ENCODE data around the gene C1QB.

C1QB gene

DNA sequence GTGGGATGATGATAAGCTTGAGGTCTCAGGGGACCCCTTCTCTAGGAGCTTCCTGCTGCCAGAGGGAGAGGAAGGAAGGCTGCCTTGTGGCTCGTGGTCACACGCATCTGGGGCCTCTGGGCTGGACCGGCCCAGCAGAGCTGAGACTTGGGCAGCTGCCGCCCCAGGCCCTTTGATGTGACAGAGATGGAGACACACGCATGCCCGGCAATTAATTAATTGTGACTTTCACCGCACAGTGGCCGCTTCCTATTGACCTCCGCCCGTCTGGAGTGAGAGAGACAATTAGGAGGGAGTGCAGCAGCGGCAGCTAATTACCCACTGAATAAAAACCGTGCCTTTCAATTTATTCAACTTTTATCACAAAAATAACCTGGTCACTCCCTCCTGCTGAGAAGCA is 33.2 kb upstream of the C1QB start:
- TF ChIP-seq ZFP3 (CRISPR knock-in tag; IDR thresholded peaks at IDR 0.05) (no peak), ZFP30 (CRISPR knock-in tag; IDR thresholded peaks at IDR 0.05) (no peak), TOX (CRISPR knock-in tag; IDR thresholded peaks at IDR 0.05; ENCODE audit: borderline replicate concordance) (no peak), OSR1 (CRISPR knock-in tag; IDR thresholded peaks at IDR 0.05) (no peak), TCF4 (CRISPR knock-in tag; IDR thresholded peaks at IDR 0.05; ENCODE audit: borderline replicate concordance) (no peak)
- TF ChIP-seq, protein P1, sequence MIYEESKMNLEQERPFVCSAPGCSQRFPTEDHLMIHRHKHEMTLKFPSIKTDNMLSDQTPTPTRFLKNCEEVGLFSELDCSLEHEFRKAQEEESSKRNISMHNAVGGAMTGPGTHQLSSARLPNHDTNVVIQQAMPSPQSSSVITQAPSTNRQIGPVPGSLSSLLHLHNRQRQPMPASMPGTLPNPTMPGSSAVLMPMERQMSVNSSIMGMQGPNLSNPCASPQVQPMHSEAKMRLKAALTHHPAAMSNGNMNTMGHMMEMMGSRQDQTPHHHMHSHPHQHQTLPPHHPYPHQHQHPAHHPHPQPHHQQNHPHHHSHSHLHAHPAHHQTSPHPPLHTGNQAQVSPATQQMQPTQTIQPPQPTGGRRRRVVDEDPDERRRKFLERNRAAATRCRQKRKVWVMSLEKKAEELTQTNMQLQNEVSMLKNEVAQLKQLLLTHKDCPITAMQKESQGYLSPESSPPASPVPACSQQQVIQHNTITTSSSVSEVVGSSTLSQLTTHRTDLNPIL (CRISPR knock-in tag; IDR thresholded peaks at IDR 0.05; ENCODE audit: low read depth), result no peak
- TF ChIP-seq, protein P2, sequence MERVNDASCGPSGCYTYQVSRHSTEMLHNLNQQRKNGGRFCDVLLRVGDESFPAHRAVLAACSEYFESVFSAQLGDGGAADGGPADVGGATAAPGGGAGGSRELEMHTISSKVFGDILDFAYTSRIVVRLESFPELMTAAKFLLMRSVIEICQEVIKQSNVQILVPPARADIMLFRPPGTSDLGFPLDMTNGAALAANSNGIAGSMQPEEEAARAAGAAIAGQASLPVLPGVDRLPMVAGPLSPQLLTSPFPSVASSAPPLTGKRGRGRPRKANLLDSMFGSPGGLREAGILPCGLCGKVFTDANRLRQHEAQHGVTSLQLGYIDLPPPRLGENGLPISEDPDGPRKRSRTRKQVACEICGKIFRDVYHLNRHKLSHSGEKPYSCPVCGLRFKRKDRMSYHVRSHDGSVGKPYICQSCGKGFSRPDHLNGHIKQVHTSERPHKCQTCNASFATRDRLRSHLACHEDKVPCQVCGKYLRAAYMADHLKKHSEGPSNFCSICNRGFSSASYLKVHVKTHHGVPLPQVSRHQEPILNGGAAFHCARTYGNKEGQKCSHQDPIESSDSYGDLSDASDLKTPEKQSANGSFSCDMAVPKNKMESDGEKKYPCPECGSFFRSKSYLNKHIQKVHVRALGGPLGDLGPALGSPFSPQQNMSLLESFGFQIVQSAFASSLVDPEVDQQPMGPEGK (CRISPR knock-in tag; IDR thresholded peaks at IDR 0.05; ENCODE audit: borderline replicate concordance), result no peak
- no peak for ATAC-seq

DNA sequence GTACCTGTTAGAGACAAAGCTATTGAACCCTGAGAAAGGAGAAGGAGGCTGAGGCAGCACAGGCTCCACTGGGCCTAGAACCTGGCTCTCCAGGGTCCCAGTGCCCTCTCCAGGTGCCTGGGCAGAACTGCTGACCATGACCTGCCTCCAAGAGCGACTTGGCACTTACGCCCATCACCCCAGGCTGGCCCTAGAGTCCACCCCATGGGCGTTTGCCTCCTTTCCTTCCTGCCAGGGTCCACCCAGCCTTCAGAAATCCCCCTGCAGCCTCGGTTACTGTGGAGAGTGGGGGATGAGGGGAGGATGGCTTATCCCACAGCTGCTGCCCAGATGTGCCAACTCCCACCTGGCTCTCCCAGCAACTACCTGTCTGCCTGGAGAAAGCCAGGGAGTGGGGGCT is 31.3 kb upstream of the C1QB start:
- TF ChIP-seq TCF4 (CRISPR knock-in tag; IDR thresholded peaks at IDR 0.05; ENCODE audit: borderline replicate concordance), result no peak
- TF ChIP-seq GLIS3 (CRISPR knock-in tag; IDR thresholded peaks at IDR 0.05), result no peak
- no peak for TF ChIP-seq ARNTL (CRISPR knock-in tag; IDR thresholded peaks at IDR 0.05; ENCODE audit: borderline replicate concordance, low read depth)
- no peak for TF ChIP-seq OSR1 (CRISPR knock-in tag; IDR thresholded peaks at IDR 0.05)
- no peak for TF ChIP-seq BACH2 (CRISPR knock-in tag; IDR thresholded peaks at IDR 0.05; ENCODE audit: borderline replicate concordance)
- TF ChIP-seq, protein P3, sequence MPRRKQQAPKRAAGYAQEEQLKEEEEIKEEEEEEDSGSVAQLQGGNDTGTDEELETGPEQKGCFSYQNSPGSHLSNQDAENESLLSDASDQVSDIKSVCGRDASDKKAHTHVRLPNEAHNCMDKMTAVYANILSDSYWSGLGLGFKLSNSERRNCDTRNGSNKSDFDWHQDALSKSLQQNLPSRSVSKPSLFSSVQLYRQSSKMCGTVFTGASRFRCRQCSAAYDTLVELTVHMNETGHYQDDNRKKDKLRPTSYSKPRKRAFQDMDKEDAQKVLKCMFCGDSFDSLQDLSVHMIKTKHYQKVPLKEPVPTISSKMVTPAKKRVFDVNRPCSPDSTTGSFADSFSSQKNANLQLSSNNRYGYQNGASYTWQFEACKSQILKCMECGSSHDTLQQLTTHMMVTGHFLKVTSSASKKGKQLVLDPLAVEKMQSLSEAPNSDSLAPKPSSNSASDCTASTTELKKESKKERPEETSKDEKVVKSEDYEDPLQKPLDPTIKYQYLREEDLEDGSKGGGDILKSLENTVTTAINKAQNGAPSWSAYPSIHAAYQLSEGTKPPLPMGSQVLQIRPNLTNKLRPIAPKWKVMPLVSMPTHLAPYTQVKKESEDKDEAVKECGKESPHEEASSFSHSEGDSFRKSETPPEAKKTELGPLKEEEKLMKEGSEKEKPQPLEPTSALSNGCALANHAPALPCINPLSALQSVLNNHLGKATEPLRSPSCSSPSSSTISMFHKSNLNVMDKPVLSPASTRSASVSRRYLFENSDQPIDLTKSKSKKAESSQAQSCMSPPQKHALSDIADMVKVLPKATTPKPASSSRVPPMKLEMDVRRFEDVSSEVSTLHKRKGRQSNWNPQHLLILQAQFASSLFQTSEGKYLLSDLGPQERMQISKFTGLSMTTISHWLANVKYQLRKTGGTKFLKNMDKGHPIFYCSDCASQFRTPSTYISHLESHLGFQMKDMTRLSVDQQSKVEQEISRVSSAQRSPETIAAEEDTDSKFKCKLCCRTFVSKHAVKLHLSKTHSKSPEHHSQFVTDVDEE (CRISPR knock-in tag; IDR thresholded peaks at IDR 0.05), result no peak
- TF ChIP-seq ZNF565 (CRISPR knock-in tag; conservative IDR thresholded peaks at IDR 0.05; ENCODE audit: low read depth), result no peak
- no peak for TF ChIP-seq ZNF70 (CRISPR knock-in tag; IDR thresholded peaks at IDR 0.05)
- TF ChIP-seq, protein P1 (CRISPR knock-in tag; IDR thresholded peaks at IDR 0.05; ENCODE audit: low read depth), result no peak
- TF ChIP-seq ZNF8 (CRISPR knock-in tag; IDR thresholded peaks at IDR 0.05), result no peak
- TF ChIP-seq, protein P4, sequence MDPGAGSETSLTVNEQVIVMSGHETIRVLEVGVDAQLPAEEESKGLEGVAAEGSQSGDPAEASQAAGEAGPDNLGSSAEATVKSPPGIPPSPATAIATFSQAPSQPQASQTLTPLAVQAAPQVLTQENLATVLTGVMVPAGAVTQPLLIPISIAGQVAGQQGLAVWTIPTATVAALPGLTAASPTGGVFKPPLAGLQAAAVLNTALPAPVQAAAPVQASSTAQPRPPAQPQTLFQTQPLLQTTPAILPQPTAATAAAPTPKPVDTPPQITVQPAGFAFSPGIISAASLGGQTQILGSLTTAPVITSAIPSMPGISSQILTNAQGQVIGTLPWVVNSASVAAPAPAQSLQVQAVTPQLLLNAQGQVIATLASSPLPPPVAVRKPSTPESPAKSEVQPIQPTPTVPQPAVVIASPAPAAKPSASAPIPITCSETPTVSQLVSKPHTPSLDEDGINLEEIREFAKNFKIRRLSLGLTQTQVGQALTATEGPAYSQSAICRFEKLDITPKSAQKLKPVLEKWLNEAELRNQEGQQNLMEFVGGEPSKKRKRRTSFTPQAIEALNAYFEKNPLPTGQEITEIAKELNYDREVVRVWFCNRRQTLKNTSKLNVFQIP (CRISPR knock-in tag; IDR thresholded peaks at IDR 0.05; ENCODE audit: borderline replicate concordance, low read depth), result no peak
- no peak for TF ChIP-seq ISL1 (CRISPR knock-in tag; IDR thresholded peaks at IDR 0.05)
- TF ChIP-seq ZFP3 (CRISPR knock-in tag; IDR thresholded peaks at IDR 0.05), result no peak
- TF ChIP-seq, protein P5, sequence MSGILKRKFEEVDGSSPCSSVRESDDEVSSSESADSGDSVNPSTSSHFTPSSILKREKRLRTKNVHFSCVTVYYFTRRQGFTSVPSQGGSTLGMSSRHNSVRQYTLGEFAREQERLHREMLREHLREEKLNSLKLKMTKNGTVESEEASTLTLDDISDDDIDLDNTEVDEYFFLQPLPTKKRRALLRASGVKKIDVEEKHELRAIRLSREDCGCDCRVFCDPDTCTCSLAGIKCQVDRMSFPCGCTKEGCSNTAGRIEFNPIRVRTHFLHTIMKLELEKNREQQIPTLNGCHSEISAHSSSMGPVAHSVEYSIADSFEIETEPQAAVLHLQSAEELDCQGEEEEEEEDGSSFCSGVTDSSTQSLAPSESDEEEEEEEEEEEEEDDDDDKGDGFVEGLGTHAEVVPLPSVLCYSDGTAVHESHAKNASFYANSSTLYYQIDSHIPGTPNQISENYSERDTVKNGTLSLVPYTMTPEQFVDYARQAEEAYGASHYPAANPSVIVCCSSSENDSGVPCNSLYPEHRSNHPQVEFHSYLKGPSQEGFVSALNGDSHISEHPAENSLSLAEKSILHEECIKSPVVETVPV (CRISPR knock-in tag; IDR thresholded peaks at IDR 0.05), result no peak
- TF ChIP-seq RARB (CRISPR knock-in tag; IDR thresholded peaks at IDR 0.05), result no peak
- TF ChIP-seq ZC3H10 (CRISPR knock-in tag; IDR thresholded peaks at IDR 0.05), result no peak
- TF ChIP-seq, protein P2 (CRISPR knock-in tag; IDR thresholded peaks at IDR 0.05; ENCODE audit: borderline replicate concordance), result no peak
- TF ChIP-seq CSDC2 (CRISPR knock-in tag; IDR thresholded peaks at IDR 0.05), result no peak
- TF ChIP-seq TOX (CRISPR knock-in tag; IDR thresholded peaks at IDR 0.05; ENCODE audit: borderline replicate concordance), result no peak
- ATAC-seq, result no peak
